Stimulated activated CD8-positive, alpha-beta memory T cell treated with anti-CD3 and anti-CD28 coated beads, Interleukin-12 subunit alpha, Interleukin-12 subunit beta, amount 100 ng/mL, for 24 hours (primary cell): ENCODE data around the gene CFHR2.

Experiments used
- DNase-seq: peaks from one replicate; pipeline ENCODE4 v3.0.0-alpha.2; 2020; ENCODE audit errors: extremely low read depth

CFHR2 gene

GRCh38 chr1:197001828-197002227 lies 58.3 kb downstream of the CFHR2 start:
- DNase-seq = no peak

- no peak for DNase-seq
Measured at GRCh38 chr1:197003132-197003531, 59.6 kb downstream of the CFHR2 start.

- no peak for DNase-seq
Measured at GRCh38 chr1:197008861-197009260, 65.3 kb downstream of the CFHR2 start.
